K562 (cell line): Measurements from ENCODE around the gene PIK3AP1. TPM values are rescaled to one million over a fixed set of nuclear protein-coding genes. Genes with fewer than 3 reads are reported as not detected.

Experiments used
- ATAC-seq: fragments of 200-7000 bp; cut with Tn5 transposase; 3 replicates; pipeline ENCODE4 v1.9.1; 2020; ENCODE audit warnings: moderate library complexity
- BruUV-seq: library from RNA; stranded (reverse); fragments of 400-500 nt; replicated peaks from 2 replicates; lab custom pipeline; 2021; lab: Mats Ljungman, UMichigan
- CTCF ChIA-PET: fragments of 300-600 bp; formaldehyde crosslinking; extraction: SDS; loops from one replicate; lab custom pipeline; 2021; ENCODE audit warnings: low intra/inter-chr PET ratio; lab: Yijun Ruan, JAX
- POLR2A ChIA-PET: fragments of 300-600, 350-650 bp; sonication (Branson Sonifier 250); formaldehyde crosslinking; extraction: SDS; loops from one replicate; lab custom pipeline; 2021; ENCODE audit warnings: antibody characterized with exemption, inconsistent platforms; lab: Yijun Ruan, JAX
- DNase-seq, 4 experiments: peaks; one replicate each; pipeline versions ENCODE4 v3.0.0 to v3.0.0-alpha.2; 2011 to 2018; ENCODE audit warnings: low spot score in 3 of 4, mixed read lengths in 3 of 4; ENCODE audit errors: extremely low read depth in 1 of 4
- FAIRE-seq: peaks from 2 replicates; lab custom pipeline; 2011; peaks lifted over from hg19 to GRCh38; lab: Jason Lieb, UNC
- H2AFZ ChIP-seq: 2 replicates; pipeline ENCODE4 v1.6.0; 2011; ENCODE audit warnings: low read depth, low read length, control low read depth, inconsistent platforms
- H3K27ac ChIP-seq: fragments of 200-600 bp; 3 replicates; pipeline ENCODE4 v1.8.0; 2011; ENCODE audit warnings: low read depth, mild to moderate bottlenecking, control low read depth, inconsistent platforms, low read length, moderate library complexity, mixed read lengths; ENCODE audit errors: extremely low read depth
- H3K27me3 ChIP-seq, 2 experiments: fragments of 300-600 bp in 1 of 2; 2 replicates in 1 of 2; 3 replicates in 1 of 2; pipeline versions ENCODE4 v1.6.0 to v1.8.0; 2011; ENCODE audit warnings: inconsistent platforms in 2 of 2, low read length in 2 of 2, mild to moderate bottlenecking in 1 of 2, mixed read lengths in 1 of 2, moderate library complexity in 1 of 2; ENCODE audit not compliant: control insufficient read depth in 2 of 2, insufficient read depth in 2 of 2
- H3K36me3 ChIP-seq: fragments of 300-600 bp; 3 replicates; pipeline ENCODE4 v1.8.0; 2011; ENCODE audit warnings: mild to moderate bottlenecking, low read length, inconsistent platforms; ENCODE audit not compliant: control insufficient read depth, insufficient read depth
- H3K4me1 ChIP-seq, 2 experiments: fragments of 200-600 bp in 1 of 2; replicated peaks in 1 of 2; 2 replicates in 1 of 2; 3 replicates in 1 of 2; pipeline versions ENCODE4 v1.5.1 to v1.8.0; 2011; ENCODE audit warnings: inconsistent platforms in 2 of 2, low read length in 2 of 2, mild to moderate bottlenecking in 1 of 2, mixed read lengths in 1 of 2, moderate library complexity in 1 of 2; ENCODE audit not compliant: control insufficient read depth in 2 of 2, insufficient read depth in 2 of 2
- H3K4me2 ChIP-seq: 2 replicates; pipeline ENCODE4 v1.6.1; 2011; ENCODE audit warnings: low read length, control low read depth, inconsistent platforms, mixed read lengths; ENCODE audit not compliant: insufficient read depth
- H3K4me3 ChIP-seq: fragments of 200-600 bp; sonication (generic), shearing (Covaris generic); 2 replicates; pipeline ENCODE4 v1.5.1; 2016; ENCODE audit warnings: control low read depth, inconsistent platforms
- H3K79me2 ChIP-seq: fragments of 200-600 bp; 3 replicates; pipeline ENCODE4 v1.8.0; 2011; ENCODE audit warnings: low read length, inconsistent platforms; ENCODE audit not compliant: control insufficient read depth, insufficient read depth
- H3K9ac ChIP-seq, 2 experiments: 2 replicates each; pipeline versions ENCODE4 v1.6.0 to v1.6.1; 2011; ENCODE audit warnings: low read depth in 2 of 2, low read length in 2 of 2, control low read depth in 1 of 2, inconsistent platforms in 1 of 2, mild to moderate bottlenecking in 1 of 2, mixed read lengths in 1 of 2; ENCODE audit not compliant: insufficient read depth in 1 of 2
- H3K9me1 ChIP-seq: one replicate; pipeline ENCODE4 v1.6.0; 2011; ENCODE audit warnings: inconsistent platforms, mild to moderate bottlenecking, low read length, moderate library complexity; ENCODE audit not compliant: control insufficient read depth, insufficient read depth
- H3K9me3 ChIP-seq: replicated peaks from 2 replicates; pipeline ENCODE4 v1.5.1; 2011; ENCODE audit warnings: low read depth, low read length, inconsistent platforms; ENCODE audit not compliant: control insufficient read depth, insufficient read depth
- H4K20me1 ChIP-seq: replicated peaks from 2 replicates; pipeline ENCODE4 v1.6.1; 2011; ENCODE audit warnings: low read length, inconsistent platforms, mixed read lengths; ENCODE audit not compliant: control insufficient read depth, insufficient read depth
- NFE2 ChIP-seq: IDR thresholded peaks from 2 replicates; pipeline ENCODE4 v1.6.1; 2014; ENCODE audit warnings: antibody characterized with exemption, low read depth
- PRDM10 ChIP-seq: fragments of 450-650 bp; IDR thresholded peaks from 2 replicates; pipeline ENCODE4 v1.6.1; 2018; ENCODE audit not compliant: partially characterized antibody
- PTTG1 ChIP-seq: fragments of 450-650 bp; IDR thresholded peaks from 2 replicates; pipeline ENCODE4 v1.6.1; 2016; ENCODE audit warnings: low read depth, mild to moderate bottlenecking, missing genetic modification characterization, missing compliant biosample characterization
- WGBS: fragments of 100-300 bp; shearing (Covaris generic); methylation state at CpG from one replicate; pipeline ENCODE4 v1.1.6; 2016; ENCODE audit warnings: low coverage, mixed read lengths; ENCODE audit not compliant: insufficient coverage; ENCODE audit errors: missing lambda C conversion rate; 5-methylcytosine and 5-hydroxymethylcytosine counted together
- in situ Hi-C: fragments of 300-500 bp; cut with MboI; formaldehyde crosslinking; loops from 4 replicates; pipeline ENCODE4 v1.15.0; 2018; ENCODE audit warnings: inconsistent platforms, mixed read lengths
- intact Hi-C: fragments of 100-400 bp; cut with micrococcal nuclease; formaldehyde crosslinking; loops from 2 replicates; pipeline ENCODE4 v1.14.2; 2022
- polyA plus RNA-seq, 8 experiments: library from polyadenylated mRNA; depleted of rRNA in 4 of 8; stranded (reverse) in 5 of 8; unstranded in 3 of 8; fragments of >200 nt; fragmentation: Nextera tagmentation in 2 of 8; fragmentation: Illumina TruSeq in 1 of 8; extraction: Ambion mirVana in 2 of 8; extraction: Trizol in 1 of 8; gene quantifications; 2 replicates each; pipeline versions ENCODE4 v1.2.1 to v1.2.3, GENCODE V29; 2011 to 2014; ENCODE audit warnings: inconsistent platforms in 1 of 8, missing spikeins in 1 of 8
- total RNA-seq, 7 experiments: library from RNA; depleted of rRNA in 6 of 7; stranded (reverse); fragments of >200 nt in 6 of 7; fragmentation: Illumina TruSeq in 2 of 7; extraction: Trizol in 2 of 7; gene quantifications; 2 replicates each; pipeline versions ENCODE4 v1.2.1 to v1.2.3, GENCODE V29; 2011 to 2021; ENCODE audit warnings: low replicate concordance in 1 of 7

The PIK3AP1 gene
- total and polyA plus RNA-seq, 9 of the 15 experiments (the other 6 are each of a cell fraction or from before 2014, with no cell fraction given): 0.20 to 2.4 (median 1.4) TPM

GRCh38 chr10:96708456-96708855 is 11.9 kb downstream of the PIK3AP1 start:
- no TSS peak for BruUV-seq
- POLR2A ChIA-PET: interaction anchor here (0.7 to 1.2 kb wide), 2 partner anchors 22 to 142 kb away, joined by 3 to 5 read pairs; no protein-coding TSS in a partner anchor

More at GRCh38 chr10:96708456-96708855, 11.9 kb downstream of the PIK3AP1 start:
- Histone ChIP-seq H4K20me1 (no peaks in the 10 kb centered on the region), H3K4me3 (no peak overlapping the region), H3K27ac (no peak overlapping the region), H3K4me1 (peaks cover 0 to 4% of the 10 kb centered on the region in 2 experiments; a peak in 1 of 5 replicates), H3K9me3 (no peaks in the 10 kb centered on the region), H3K79me2 (no peaks in the 10 kb centered on the region), H2AFZ (no peak overlapping the region), H3K4me2 (no peak overlapping the region), H3K9ac (no peak overlapping the region), H3K27me3 (peaks cover 0 to 5% of the 10 kb centered on the region in 2 experiments; a peak in 1 of 5 replicates), H3K9me1 (no peaks in the 10 kb centered on the region), H3K36me3 (no peaks in the 10 kb centered on the region)
- in situ Hi-C loops (no loop called here), intact Hi-C loops (no loop called here)
- FAIRE-seq (no peak), DNase-seq (no peak), ATAC-seq (no peak)
- CTCF ChIA-PET: no interaction called here
- no peak for TF ChIP-seq NFE2
- no peak for TF ChIP-seq PRDM10
- no peak for TF ChIP-seq PTTG1
- WGBS: 13% methylated on average over 4 of the region's 7 CpGs
